Heart left ventricle (tissue), 16 donors: ENCODE data around the gene SDSL. TPM values are rescaled to one million over a fixed set of nuclear protein-coding genes. Genes with fewer than 3 reads are reported as not detected.

Source experiments
- ATAC-seq, 4 donors: fragments of 200-7000 bp; cut with Tn5 transposase; one replicate each; pipeline ENCODE4 v1.9.1; 2020 to 2022; ENCODE audit warnings: moderate library complexity in 4 of 4, mild to moderate bottlenecking in 3 of 4, moderate number of reproducible peaks in 1 of 4
- DNase-seq, 5 donors: peaks; one replicate each; pipeline ENCODE4 v3.0.0-alpha.2; 2020
- H3K27ac ChIP-seq, 12 donors: fragments of 200-600 bp; sonication (generic) in 4 of 12; one replicate each; pipeline versions ENCODE4 v1.5.0 to v1.8.0; 2016 to 2022; ENCODE audit warnings: mild to moderate bottlenecking in 2 of 12
- H3K27me3 ChIP-seq, 9 donors: fragments of 200-600 bp; sonication (generic) in 2 of 9; one replicate each; pipeline versions ENCODE4 v1.5.1 to v1.8.0; 2016 to 2022; ENCODE audit warnings: mild to moderate bottlenecking in 3 of 9
- H3K36me3 ChIP-seq, 9 donors: fragments of 200-600 bp; sonication (generic) in 2 of 9; one replicate each; pipeline versions ENCODE4 v1.5.0 to v1.8.0; 2018 to 2022; ENCODE audit warnings: mild to moderate bottlenecking in 2 of 9
- H3K4me1 ChIP-seq, 12 donors: fragments of 200-600 bp; sonication (generic) in 4 of 12; one replicate each; pipeline versions ENCODE4 v1.5.0 to v1.8.0; 2016 to 2022; ENCODE audit warnings: mild to moderate bottlenecking in 3 of 12
- H3K4me3 ChIP-seq, 12 donors: fragments of 200-600 bp; sonication (generic) in 4 of 12; one replicate each; pipeline versions ENCODE4 v1.5.0 to v1.8.0; 2017 to 2022; ENCODE audit warnings: mild to moderate bottlenecking in 9 of 12, moderate library complexity in 4 of 12
- H3K9me3 ChIP-seq, 12 donors: fragments of 200-600 bp; sonication (generic) in 4 of 12; one replicate each; pipeline versions ENCODE4 v1.5.0 to v1.8.0; 2016 to 2022; ENCODE audit warnings: mild to moderate bottlenecking in 1 of 12
- POLR2A ChIP-seq, 2 donors: fragments of 450-650 bp; IDR thresholded peaks; one replicate each; pipeline ENCODE4 v1.6.1; 2017; ENCODE audit warnings: antibody characterized with exemption in 2 of 2, mild to moderate bottlenecking in 2 of 2, moderate library complexity in 2 of 2
- WGBS, 4 donors: extraction: QIAGEN DNeasy Blood & Tissue Kit in 2 of 4; methylation state at CpG; one replicate each; pipeline versions ENCODE4 v1.1.5 to v1.1.7; 2013 to 2018; 5-methylcytosine and 5-hydroxymethylcytosine counted together
- intact Hi-C, 10 donors: fragments of 100-400 bp; cut with DNase I; formaldehyde crosslinking; loops; one replicate each; pipeline versions ENCODE4 v1.11.1 to v1.14.2; 2022
- polyA plus RNA-seq, 2 donors: library from polyadenylated mRNA; stranded (reverse); fragments of 200-250 nt; gene quantifications; one replicate each; pipeline ENCODE4 v1.2.3, GENCODE V29; 2013
- total RNA-seq, 9 donors: library from RNA; depleted of rRNA in 2 of 9; stranded (reverse); fragments of >200 nt in 2 of 9; fragmentation: NEBNext Ultra II Directional in 3 of 9; extraction: Animal tissue kit (Norgen Biotek cat#: 25700) in 3 of 9; gene quantifications; one replicate each; pipeline versions ENCODE4 v1.1.0 to v1.2.4, GENCODE V29; 2016 to 2023
- TF ChIP-seq, protein P1 (sequence below), 12 donors: fragments of 200-600 bp; sonication (generic) in 4 of 12; IDR thresholded peaks; one replicate each; pipeline versions ENCODE4 v1.5.0 to v1.8.0; 2018 to 2022; ENCODE audit warnings: antibody characterized with exemption in 12 of 12, mild to moderate bottlenecking in 5 of 12
- donor health status: ischemic (EF 13 %, LVEDD 7.1; RV severe dilation, severe dysfunction).
- donor health status: healthy with polysubstance abuse.
- donor health status: DM: no; HTN: yes; CAD: no.
- donor health status: DM: no; HTN: no; CAD: no.
- donor health status: ischemic (EF 25% LVEDD 6.9; RV normal size, moderate dysfunction).
- donor health status: ischemic (EF 25% LVEDD 5.7; RV mildly dilated, moderate dysfunction).
- donor health status: healthy.
- donor health status: DM: yes; HTN: yes; CAD: no.
- donor health status: ischemic (EF 35%, LVEDD 5.7; RV mildly dilated, moderate dysfunction).
- donor health status: nonischemic (EF 11% LVEDD 7.7; RV severe dilation, severe dysfunction).
- donor health status: DM: yes; HTN: yes; CAD: no.
- donor health status: PGD.
- donor health status: ischemic (EF 29% LVEDD 5.4; RV normal size, mild dysfunction).
- donor health status: nonischemic (EF 23%, LVEDD 6.1; RV moderate dilation, normal function).

The SDSL gene
- total and polyA plus RNA-seq, 11 donors = 2.5 to 21.0 (median 5.7) TPM

DNA sequence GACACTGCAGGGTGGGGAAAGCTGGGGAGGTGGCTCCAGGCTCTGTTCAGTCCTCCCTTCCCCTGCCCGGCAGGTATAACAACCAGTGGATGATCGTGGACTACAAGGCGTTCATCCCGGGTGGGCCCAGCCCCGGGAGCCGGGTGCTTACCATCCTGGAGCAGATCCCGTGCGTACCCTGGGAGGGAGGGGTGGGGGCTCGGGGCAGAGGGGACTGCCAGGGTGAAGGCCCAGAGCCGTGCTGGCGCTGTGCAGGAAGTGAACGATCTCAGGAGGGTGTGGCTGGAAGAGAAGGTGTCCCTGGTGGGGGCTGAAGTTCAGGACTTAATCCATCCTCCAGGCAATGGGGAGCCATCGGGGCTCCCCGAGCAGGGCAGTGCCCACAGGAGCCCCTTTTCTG, 37.4 kb upstream of the SDSL start:
- no peaks in the 10 kb centered on the region for H3K4me1 ChIP-seq
- no peak overlapping the region for H3K4me3 ChIP-seq
- peaks cover 0 to 95% (median 80%) of the 10 kb centered on the region in 9 donors for H3K36me3 ChIP-seq
- no peak for TF ChIP-seq POLR2A (IDR thresholded peaks at IDR 0.05)
- TF ChIP-seq, protein P1, sequence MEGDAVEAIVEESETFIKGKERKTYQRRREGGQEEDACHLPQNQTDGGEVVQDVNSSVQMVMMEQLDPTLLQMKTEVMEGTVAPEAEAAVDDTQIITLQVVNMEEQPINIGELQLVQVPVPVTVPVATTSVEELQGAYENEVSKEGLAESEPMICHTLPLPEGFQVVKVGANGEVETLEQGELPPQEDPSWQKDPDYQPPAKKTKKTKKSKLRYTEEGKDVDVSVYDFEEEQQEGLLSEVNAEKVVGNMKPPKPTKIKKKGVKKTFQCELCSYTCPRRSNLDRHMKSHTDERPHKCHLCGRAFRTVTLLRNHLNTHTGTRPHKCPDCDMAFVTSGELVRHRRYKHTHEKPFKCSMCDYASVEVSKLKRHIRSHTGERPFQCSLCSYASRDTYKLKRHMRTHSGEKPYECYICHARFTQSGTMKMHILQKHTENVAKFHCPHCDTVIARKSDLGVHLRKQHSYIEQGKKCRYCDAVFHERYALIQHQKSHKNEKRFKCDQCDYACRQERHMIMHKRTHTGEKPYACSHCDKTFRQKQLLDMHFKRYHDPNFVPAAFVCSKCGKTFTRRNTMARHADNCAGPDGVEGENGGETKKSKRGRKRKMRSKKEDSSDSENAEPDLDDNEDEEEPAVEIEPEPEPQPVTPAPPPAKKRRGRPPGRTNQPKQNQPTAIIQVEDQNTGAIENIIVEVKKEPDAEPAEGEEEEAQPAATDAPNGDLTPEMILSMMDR (IDR thresholded peaks at IDR 0.05) = no peak
- WGBS, 4 donors = 89 to 94% (median 90%) methylated on average over 11 to 14 of the region's 14 CpGs
- no peak overlapping the region for H3K27ac ChIP-seq
- H3K27me3 ChIP-seq = no peaks in the 10 kb centered on the region
- no peaks in the 10 kb centered on the region for H3K9me3 ChIP-seq
- peak in 1 of 4 donors; percentile 6 for ATAC-seq
- no peak for DNase-seq
- intact Hi-C loops = no loop called here

DNA sequence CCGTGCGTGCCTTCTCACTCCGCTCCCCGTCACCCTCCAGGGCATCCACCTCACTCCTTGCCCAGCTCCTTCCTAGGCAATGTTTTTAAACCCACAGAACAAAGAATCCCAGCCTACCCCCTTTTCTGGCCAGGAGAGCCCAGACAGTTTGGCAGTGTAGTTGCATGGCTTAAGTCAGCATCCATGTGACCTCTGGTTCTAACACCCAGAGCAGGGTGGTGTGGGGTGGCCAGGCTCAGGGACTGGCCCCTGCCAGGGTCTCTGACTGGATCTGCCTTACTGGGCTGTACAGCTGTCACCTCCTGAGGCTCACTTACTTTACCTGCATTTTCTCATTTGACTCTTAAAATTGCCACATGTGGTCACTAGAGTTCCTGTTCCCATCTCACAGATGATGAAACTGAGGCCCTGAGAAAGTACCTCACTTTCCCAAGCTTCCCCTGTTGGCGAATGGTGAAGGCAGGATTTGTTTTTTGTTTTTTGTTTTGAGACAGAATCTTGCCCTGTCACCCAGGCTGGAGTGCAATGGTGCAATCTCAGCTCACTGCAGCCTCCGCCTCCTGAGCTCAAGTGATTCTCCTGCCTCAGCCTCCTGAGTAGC, 36.8 kb upstream of the SDSL start:
- no peak overlapping the region for H3K27ac ChIP-seq
- ATAC-seq (no peak), DNase-seq (no peak)
- H3K9me3 ChIP-seq = no peaks in the 10 kb centered on the region
- no peaks in the 10 kb centered on the region for H3K4me1 ChIP-seq
- intact Hi-C loops = no loop called here
- WGBS, 4 donors = 94 to 96% (median 95%) methylated on average over 6 of the region's 6 CpGs
- H3K36me3 ChIP-seq = peaks cover 0 to 95% (median 76%) of the 10 kb centered on the region in 9 donors
- no peak for TF ChIP-seq POLR2A (IDR thresholded peaks at IDR 0.05)
- TF ChIP-seq, protein P1 (IDR thresholded peaks at IDR 0.05) = no peak
- H3K27me3 ChIP-seq = no peaks in the 10 kb centered on the region
- no peak overlapping the region for H3K4me3 ChIP-seq

DNA sequence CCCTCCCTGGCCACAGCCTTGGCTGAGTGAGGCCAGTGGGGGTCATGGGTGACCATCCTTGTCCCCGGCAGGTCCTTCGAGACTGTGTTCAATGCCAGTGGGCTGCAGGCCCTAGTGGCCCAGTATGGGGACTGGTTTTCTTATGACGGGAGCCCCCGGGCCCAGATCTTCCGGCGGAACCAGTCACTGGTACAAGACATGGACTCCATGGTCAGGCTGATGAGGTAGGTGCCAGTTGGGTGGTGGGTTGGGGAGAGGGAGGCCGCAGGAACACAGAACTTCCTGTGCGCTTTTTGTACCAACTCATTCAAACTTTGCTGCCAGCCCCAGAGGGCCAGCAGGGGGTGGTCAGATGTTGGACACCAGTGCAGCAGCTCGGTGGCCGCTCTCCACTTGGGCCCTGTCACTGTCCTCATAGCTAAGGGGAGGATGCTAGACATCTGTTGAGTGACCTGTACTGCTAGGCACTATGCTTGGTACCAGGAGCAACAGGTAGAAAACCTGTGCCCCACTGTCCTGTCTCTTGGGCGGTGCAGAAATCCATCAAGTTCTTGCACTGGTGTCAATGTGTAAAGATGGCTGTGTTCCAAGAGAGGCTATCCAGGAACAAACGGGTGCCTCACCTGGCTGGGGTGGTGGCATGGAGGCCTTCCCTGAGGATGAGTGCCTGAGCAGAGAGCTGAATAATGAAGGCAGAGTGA, 35.2 kb upstream of the SDSL start:
- TF ChIP-seq POLR2A (IDR thresholded peaks at IDR 0.05) = no peak
- TF ChIP-seq, protein P1 (IDR thresholded peaks at IDR 0.05) = no peak
- ATAC-seq (no peak), DNase-seq (no peak)
- no peaks in the 10 kb centered on the region for H3K4me1 ChIP-seq
- 96 to 98% (median 97%) methylated on average over 6 to 12 of the region's 12 CpGs for WGBS, 4 donors
- H3K9me3 ChIP-seq = no peaks in the 10 kb centered on the region
- no peak overlapping the region for H3K4me3 ChIP-seq
- H3K36me3 ChIP-seq = peaks cover 0 to 88% (median 68%) of the 10 kb centered on the region in 9 donors
- H3K27ac ChIP-seq = no peak overlapping the region
- H3K27me3 ChIP-seq = no peaks in the 10 kb centered on the region
- intact Hi-C loops = no loop called here

DNA sequence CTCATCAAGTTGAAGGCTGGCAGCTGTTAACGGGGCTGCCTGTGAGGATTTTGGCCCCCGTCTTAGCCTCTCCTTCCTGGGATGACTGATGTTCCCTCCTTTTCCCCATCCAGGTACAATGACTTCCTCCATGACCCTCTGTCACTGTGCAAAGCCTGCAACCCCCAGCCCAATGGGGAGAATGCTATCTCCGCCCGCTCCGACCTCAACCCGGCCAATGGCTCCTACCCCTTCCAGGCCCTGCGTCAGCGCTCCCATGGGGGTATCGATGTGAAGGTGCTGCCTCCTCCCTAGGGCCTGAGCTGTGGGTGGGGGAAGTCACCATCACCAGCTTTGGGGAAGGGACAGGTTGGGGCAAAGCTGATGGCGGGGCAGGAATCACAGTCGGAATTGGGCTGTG, 34.5 kb upstream of the SDSL start:
- no peak for ATAC-seq
- intact Hi-C loops = no loop called here
- TF ChIP-seq POLR2A (IDR thresholded peaks at IDR 0.05) = no peak
- TF ChIP-seq, protein P1 (IDR thresholded peaks at IDR 0.05) = no peak
- H3K4me3 ChIP-seq = no peak overlapping the region
- WGBS, 4 donors = 96 to 99% (median 97%) methylated on average over 11 of the region's 11 CpGs
- no peaks in the 10 kb centered on the region for H3K4me1 ChIP-seq
- no peaks in the 10 kb centered on the region for H3K27me3 ChIP-seq
- no peak for DNase-seq
- peaks cover 0 to 83% (median 64%) of the 10 kb centered on the region in 9 donors for H3K36me3 ChIP-seq
- H3K27ac ChIP-seq = no peak overlapping the region
- H3K9me3 ChIP-seq = no peaks in the 10 kb centered on the region
